AG09319 (cell line): ENCODE measurements around the gene TAS1R3.
"Not testable (repeated sequence)": the region's sequence is repeated elsewhere in the genome, so short reads cannot be mapped to it uniquely, and the experiment has no call there.

Experiments
- DNase-seq: peaks from one replicate; pipeline ENCODE4 v3.0.0-alpha.2; 2010; ENCODE audit warnings: low read depth; ENCODE audit errors: extremely low read depth
- TF ChIP-seq, protein P1 (sequence below): IDR thresholded peaks from 2 replicates; pipeline ENCODE4 v1.5.1; 2011; ENCODE audit warnings: low read depth, mild to moderate bottlenecking, inconsistent platforms, low read length, moderate library complexity

TAS1R3 gene

GRCh38 chr1:1312450-1313314 is 18.4 kb upstream of the TAS1R3 start:
- TF ChIP-seq, protein P1, sequence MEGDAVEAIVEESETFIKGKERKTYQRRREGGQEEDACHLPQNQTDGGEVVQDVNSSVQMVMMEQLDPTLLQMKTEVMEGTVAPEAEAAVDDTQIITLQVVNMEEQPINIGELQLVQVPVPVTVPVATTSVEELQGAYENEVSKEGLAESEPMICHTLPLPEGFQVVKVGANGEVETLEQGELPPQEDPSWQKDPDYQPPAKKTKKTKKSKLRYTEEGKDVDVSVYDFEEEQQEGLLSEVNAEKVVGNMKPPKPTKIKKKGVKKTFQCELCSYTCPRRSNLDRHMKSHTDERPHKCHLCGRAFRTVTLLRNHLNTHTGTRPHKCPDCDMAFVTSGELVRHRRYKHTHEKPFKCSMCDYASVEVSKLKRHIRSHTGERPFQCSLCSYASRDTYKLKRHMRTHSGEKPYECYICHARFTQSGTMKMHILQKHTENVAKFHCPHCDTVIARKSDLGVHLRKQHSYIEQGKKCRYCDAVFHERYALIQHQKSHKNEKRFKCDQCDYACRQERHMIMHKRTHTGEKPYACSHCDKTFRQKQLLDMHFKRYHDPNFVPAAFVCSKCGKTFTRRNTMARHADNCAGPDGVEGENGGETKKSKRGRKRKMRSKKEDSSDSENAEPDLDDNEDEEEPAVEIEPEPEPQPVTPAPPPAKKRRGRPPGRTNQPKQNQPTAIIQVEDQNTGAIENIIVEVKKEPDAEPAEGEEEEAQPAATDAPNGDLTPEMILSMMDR: no peak

GRCh38 chr1:1313500-1314236 is 17.4 kb upstream of the TAS1R3 start:
- no peak for DNase-seq
- TF ChIP-seq, protein P1: no peak

More at GRCh38 chr1:1312450-1313314, 18.4 kb upstream of the TAS1R3 start:
- DNase-seq: no peak

- TF ChIP-seq, protein P1: no peak
- DNase-seq: no peak
Measured at GRCh38 chr1:1314237-1314586, 16.9 kb upstream of the TAS1R3 start.

DNA sequence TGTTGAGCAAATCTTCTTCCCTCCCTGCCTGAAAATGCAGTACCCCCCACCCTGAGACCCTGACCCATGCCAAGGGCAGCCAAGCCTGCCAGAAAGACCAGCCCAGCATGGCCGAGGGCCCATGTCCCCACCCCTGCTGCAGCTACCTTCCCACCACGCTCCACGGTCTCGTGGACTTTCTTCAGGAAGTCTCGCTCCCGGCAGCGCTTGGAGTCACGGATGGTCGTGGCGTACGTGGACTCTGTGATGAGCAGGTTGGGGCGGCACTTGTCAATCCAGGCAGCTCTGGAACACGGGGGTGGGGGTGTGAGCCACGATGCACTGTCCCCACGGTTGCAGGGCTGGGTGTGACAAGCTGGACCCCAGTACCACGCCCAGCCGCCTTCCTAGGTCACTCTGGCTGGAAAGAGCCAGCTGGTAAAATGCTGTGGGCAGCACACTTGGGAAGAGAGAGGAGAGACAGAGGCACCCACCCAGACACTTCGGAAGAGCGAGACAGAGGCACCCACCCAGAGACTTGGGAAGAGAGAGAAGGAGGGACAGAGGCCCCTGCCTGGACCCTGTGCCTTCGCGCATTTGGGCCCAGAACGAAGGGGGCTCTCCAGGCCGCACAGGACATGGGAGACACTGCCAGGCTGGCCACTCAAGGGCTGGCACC is 16.3 kb upstream of the TAS1R3 start:
- TF ChIP-seq, protein P1: no peak
- no peak for DNase-seq

DNA sequence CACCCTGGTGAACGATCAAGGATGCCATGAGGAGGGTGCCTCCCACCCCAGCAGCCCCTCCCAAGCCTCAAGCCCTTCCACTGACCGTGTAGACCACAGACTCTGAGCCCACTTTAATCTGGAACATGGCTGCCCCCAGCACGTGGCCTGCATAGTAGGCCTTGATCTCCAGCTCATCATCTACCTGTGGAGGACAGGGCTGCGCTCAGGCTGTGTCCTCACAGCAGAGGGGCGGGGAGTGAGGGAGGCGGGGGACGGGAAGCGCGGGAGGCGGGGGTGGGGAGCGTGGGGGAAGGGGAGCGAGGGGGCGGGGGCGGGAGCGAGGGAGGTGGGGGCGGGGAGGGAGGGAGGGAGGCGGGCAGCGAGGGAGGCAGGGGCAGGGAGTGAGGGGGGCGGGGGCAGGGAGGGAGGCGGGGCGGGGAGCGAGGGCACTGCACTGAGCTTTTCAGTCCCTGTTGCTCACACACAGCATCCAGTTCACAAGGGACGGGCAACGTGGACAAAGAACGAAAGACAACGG is 15.6 kb upstream of the TAS1R3 start:
- TF ChIP-seq, protein P1: no peak
- no peak for DNase-seq

GRCh38 chr1:1316199-1316598 is 14.9 kb upstream of the TAS1R3 start:
- not testable (repeated sequence) for DNase-seq

GRCh38 chr1:1317420-1317819 is 13.7 kb upstream of the TAS1R3 start:
- TF ChIP-seq, protein P1: no peak
- DNase-seq: no peak
